HEK293 (cell line): ENCODE measurements around the gene GPR17.

Source experiments
- CTCF ChIA-PET: fragments of 350-600 bp; formaldehyde crosslinking; extraction: SDS; loops from one replicate; lab custom pipeline; 2021; ENCODE audit warnings: antibody characterized with exemption; lab: Yijun Ruan, JAX
- POLR2A ChIA-PET: fragments of 300-600 bp; formaldehyde crosslinking; extraction: SDS; loops from one replicate; lab custom pipeline; 2020; ENCODE audit warnings: antibody characterized with exemption, inconsistent platforms; lab: Yijun Ruan, JAX
- H3K27ac ChIP-seq: fragments of 200-500 bp; sonication (Bioruptor generic); 2 replicates; pipeline ENCODE4 v1.5.1; 2014; ENCODE audit warnings: low read depth, low read length, control low read depth, inconsistent platforms; ENCODE audit errors: extremely low read depth
- H3K36me3 ChIP-seq, 2 experiments: fragments of 200-500 bp in 1 of 2; sonication (Bioruptor generic) in 1 of 2; 1 replicate in 1 of 2; 2 replicates in 1 of 2; pipeline ENCODE4 v1.5.1; 2014 to 2017; ENCODE audit warnings: inconsistent platforms in 2 of 2, low read length in 2 of 2; ENCODE audit not compliant: control insufficient read depth in 2 of 2, insufficient read depth in 1 of 2
- H3K4me1 ChIP-seq: fragments of 200-500 bp; sonication (Bioruptor generic); 2 replicates; pipeline ENCODE4 v1.5.1; 2014; ENCODE audit warnings: mild to moderate bottlenecking, low read length, inconsistent platforms; ENCODE audit not compliant: control insufficient read depth, insufficient read depth
- H3K4me3 ChIP-seq: 2 replicates; pipeline ENCODE4 v1.5.1; 2011; ENCODE audit warnings: low read depth, mild to moderate bottlenecking, control low read depth, low read length, moderate library complexity
- H3K9me3 ChIP-seq: fragments of 200-500 bp; sonication (Bioruptor generic); 2 replicates; pipeline ENCODE4 v1.5.1; 2014; ENCODE audit warnings: low read depth, low read length, inconsistent platforms; ENCODE audit not compliant: control insufficient read depth, insufficient read depth
- KLF16 ChIP-seq: fragments of 450-650 bp; formaldehyde crosslinking; IDR thresholded peaks from 2 replicates; pipeline ENCODE4 v1.5.1; 2017; ENCODE audit warnings: missing biosample characterization, missing genetic modification characterization
- OVOL3 ChIP-seq: fragments of 450-650 bp; formaldehyde crosslinking; IDR thresholded peaks from 2 replicates; pipeline ENCODE4 v1.5.1; 2016; ENCODE audit warnings: missing biosample characterization, missing genetic modification characterization
- SETDB1 ChIP-seq: IDR thresholded peaks from one replicate; pipeline ENCODE4 v1.6.1; 2017; ENCODE audit warnings: mild to moderate bottlenecking, low read length, moderate library complexity, mixed read lengths; ENCODE audit not compliant: insufficient read length
- SP2 ChIP-seq: fragments of 450-650 bp; formaldehyde crosslinking; IDR thresholded peaks from 2 replicates; pipeline ENCODE4 v1.5.1; 2016; ENCODE audit warnings: missing biosample characterization, missing genetic modification characterization
- TRIM28 ChIP-seq: IDR thresholded peaks from 2 replicates; pipeline ENCODE4 v1.6.1; 2011; ENCODE audit warnings: low read length, control low read depth, borderline replicate concordance
- YY2 ChIP-seq: fragments of 450-650 bp; formaldehyde crosslinking; IDR thresholded peaks from 2 replicates; pipeline ENCODE4 v1.5.1; 2016; ENCODE audit warnings: missing biosample characterization, missing genetic modification characterization
- ZFHX2 ChIP-seq: fragments of 450-650 bp; formaldehyde crosslinking; conservative IDR thresholded peaks from 2 replicates; pipeline ENCODE4 v1.5.1; 2016; ENCODE audit warnings: missing biosample characterization, missing genetic modification characterization
- ZNF140 ChIP-seq: fragments of 450-650 bp; formaldehyde crosslinking; IDR thresholded peaks from 2 replicates; pipeline ENCODE4 v1.5.1; 2016; ENCODE audit warnings: missing biosample characterization, missing genetic modification characterization
- ZNF146 ChIP-seq: fragments of 450-650 bp; formaldehyde crosslinking; IDR thresholded peaks from 2 replicates; pipeline ENCODE4 v1.5.1; 2016; ENCODE audit warnings: missing biosample characterization, missing genetic modification characterization
- ZNF2 ChIP-seq: fragments of 450-650 bp; formaldehyde crosslinking; IDR thresholded peaks from 2 replicates; pipeline ENCODE4 v1.5.1; 2016; ENCODE audit warnings: missing biosample characterization, missing genetic modification characterization
- ZNF214 ChIP-seq: fragments of 450-650 bp; formaldehyde crosslinking; IDR thresholded peaks from 2 replicates; pipeline ENCODE4 v1.5.1; 2017; ENCODE audit warnings: missing biosample characterization, mild to moderate bottlenecking, missing genetic modification characterization, borderline replicate concordance
- ZNF221 ChIP-seq: fragments of 450-650 bp; formaldehyde crosslinking; IDR thresholded peaks from 2 replicates; pipeline ENCODE4 v1.5.1; 2017; ENCODE audit warnings: missing biosample characterization, missing genetic modification characterization, borderline replicate concordance
- ZNF239 ChIP-seq: fragments of 450-650 bp; formaldehyde crosslinking; IDR thresholded peaks from 2 replicates; pipeline ENCODE4 v1.5.1; 2016; ENCODE audit warnings: missing biosample characterization, missing genetic modification characterization
- ZNF274 ChIP-seq, 2 experiments: fragments of 200-500 bp in 1 of 2; fragments of 450-650 bp in 1 of 2; sonication (Bioruptor generic) in 1 of 2; formaldehyde crosslinking in 1 of 2; IDR thresholded peaks; 2 replicates each; pipeline versions ENCODE4 v1.5.1 to v1.6.1; 2014 to 2016; ENCODE audit warnings: borderline replicate concordance in 1 of 2, inconsistent platforms in 1 of 2, low read length in 1 of 2, missing biosample characterization in 1 of 2, missing genetic modification characterization in 1 of 2
- ZNF292 ChIP-seq: fragments of 450-650 bp; formaldehyde crosslinking; IDR thresholded peaks from 2 replicates; pipeline ENCODE4 v1.5.1; 2016; ENCODE audit warnings: low read depth, missing biosample characterization, missing genetic modification characterization, borderline replicate concordance
- ZNF311 ChIP-seq: fragments of 450-650 bp; formaldehyde crosslinking; IDR thresholded peaks from 2 replicates; pipeline ENCODE4 v1.5.1; 2017; ENCODE audit warnings: missing biosample characterization, missing genetic modification characterization, borderline replicate concordance
- ZNF350 ChIP-seq: fragments of 450-650 bp; formaldehyde crosslinking; IDR thresholded peaks from 2 replicates; pipeline ENCODE4 v1.5.0; 2017; ENCODE audit warnings: missing biosample characterization, mild to moderate bottlenecking, missing genetic modification characterization
- ZNF391 ChIP-seq: fragments of 450-650 bp; formaldehyde crosslinking; IDR thresholded peaks from 2 replicates; pipeline ENCODE4 v1.5.1; 2016; ENCODE audit warnings: low read depth, missing biosample characterization, missing genetic modification characterization, borderline replicate concordance
- ZNF423 ChIP-seq: fragments of 450-650 bp; formaldehyde crosslinking; IDR thresholded peaks from 2 replicates; pipeline ENCODE4 v1.5.1; 2016; ENCODE audit warnings: missing biosample characterization, missing genetic modification characterization
- ZNF433 ChIP-seq: fragments of 450-650 bp; formaldehyde crosslinking; IDR thresholded peaks from 2 replicates; pipeline ENCODE4 v1.5.1; 2016; ENCODE audit warnings: missing biosample characterization, missing genetic modification characterization, low read depth
- ZNF521 ChIP-seq: fragments of 450-650 bp; formaldehyde crosslinking; IDR thresholded peaks from 2 replicates; pipeline ENCODE4 v1.5.1; 2017; ENCODE audit warnings: missing biosample characterization, mild to moderate bottlenecking, missing genetic modification characterization
- ZNF530 ChIP-seq: fragments of 450-650 bp; formaldehyde crosslinking; IDR thresholded peaks from 2 replicates; pipeline ENCODE4 v1.5.1; 2016; ENCODE audit warnings: low read depth, missing biosample characterization, missing genetic modification characterization
- ZNF626 ChIP-seq: fragments of 450-650 bp; sonication (Bioruptor Pico); formaldehyde crosslinking; IDR thresholded peaks from 2 replicates; pipeline ENCODE4 v1.5.1; 2018; ENCODE audit warnings: missing biosample characterization, missing genetic modification characterization, inconsistent platforms
- ZNF707 ChIP-seq: fragments of 450-650 bp; formaldehyde crosslinking; IDR thresholded peaks from 2 replicates; pipeline ENCODE4 v1.5.1; 2016; ENCODE audit warnings: missing biosample characterization, missing genetic modification characterization
- ZNF830 ChIP-seq: fragments of 450-650 bp; IDR thresholded peaks from 2 replicates; pipeline ENCODE4 v1.5.0; 2018; ENCODE audit warnings: missing biosample characterization, missing genetic modification characterization, low read depth, mild to moderate bottlenecking, moderate library complexity
- ZSCAN30 ChIP-seq: fragments of 450-650 bp; IDR thresholded peaks from 2 replicates; pipeline ENCODE4 v1.5.1; 2018; ENCODE audit warnings: missing biosample characterization, mild to moderate bottlenecking, missing genetic modification characterization, moderate library complexity
- TF ChIP-seq, protein P1 (sequence below): fragments of 450-650 bp; formaldehyde crosslinking; IDR thresholded peaks from 2 replicates; pipeline ENCODE4 v1.5.1; 2016; ENCODE audit warnings: missing biosample characterization, missing genetic modification characterization

The GPR17 gene

DNA sequence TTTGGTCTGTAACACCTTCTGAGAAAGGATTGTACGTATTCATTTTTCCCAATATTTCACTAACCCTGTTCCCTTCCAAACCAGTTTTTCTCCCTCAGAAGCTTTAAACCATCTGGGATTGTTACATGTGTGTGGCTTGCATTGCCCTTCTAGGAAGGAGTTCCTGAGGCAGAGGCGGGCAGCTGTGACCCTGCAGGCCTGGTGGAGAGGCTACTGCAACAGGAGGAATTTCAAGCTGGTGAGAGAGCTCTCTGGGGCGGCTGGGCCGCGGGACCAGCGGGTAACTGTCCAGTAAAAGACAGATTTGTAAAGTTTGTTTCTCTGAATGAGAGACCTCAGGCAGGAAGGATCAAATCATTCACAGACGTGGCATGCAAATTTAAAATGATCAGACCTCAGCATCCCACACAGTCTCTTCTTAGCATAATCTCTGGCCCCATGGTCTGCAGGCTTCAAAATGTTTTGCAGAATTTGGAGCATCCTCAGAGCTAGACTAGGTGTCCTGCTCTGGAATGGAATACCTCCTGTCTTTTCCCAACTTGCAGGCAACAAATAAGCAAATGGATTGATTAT is 40.2 kb upstream of the GPR17 start (continued):
- TF ChIP-seq, protein P1, sequence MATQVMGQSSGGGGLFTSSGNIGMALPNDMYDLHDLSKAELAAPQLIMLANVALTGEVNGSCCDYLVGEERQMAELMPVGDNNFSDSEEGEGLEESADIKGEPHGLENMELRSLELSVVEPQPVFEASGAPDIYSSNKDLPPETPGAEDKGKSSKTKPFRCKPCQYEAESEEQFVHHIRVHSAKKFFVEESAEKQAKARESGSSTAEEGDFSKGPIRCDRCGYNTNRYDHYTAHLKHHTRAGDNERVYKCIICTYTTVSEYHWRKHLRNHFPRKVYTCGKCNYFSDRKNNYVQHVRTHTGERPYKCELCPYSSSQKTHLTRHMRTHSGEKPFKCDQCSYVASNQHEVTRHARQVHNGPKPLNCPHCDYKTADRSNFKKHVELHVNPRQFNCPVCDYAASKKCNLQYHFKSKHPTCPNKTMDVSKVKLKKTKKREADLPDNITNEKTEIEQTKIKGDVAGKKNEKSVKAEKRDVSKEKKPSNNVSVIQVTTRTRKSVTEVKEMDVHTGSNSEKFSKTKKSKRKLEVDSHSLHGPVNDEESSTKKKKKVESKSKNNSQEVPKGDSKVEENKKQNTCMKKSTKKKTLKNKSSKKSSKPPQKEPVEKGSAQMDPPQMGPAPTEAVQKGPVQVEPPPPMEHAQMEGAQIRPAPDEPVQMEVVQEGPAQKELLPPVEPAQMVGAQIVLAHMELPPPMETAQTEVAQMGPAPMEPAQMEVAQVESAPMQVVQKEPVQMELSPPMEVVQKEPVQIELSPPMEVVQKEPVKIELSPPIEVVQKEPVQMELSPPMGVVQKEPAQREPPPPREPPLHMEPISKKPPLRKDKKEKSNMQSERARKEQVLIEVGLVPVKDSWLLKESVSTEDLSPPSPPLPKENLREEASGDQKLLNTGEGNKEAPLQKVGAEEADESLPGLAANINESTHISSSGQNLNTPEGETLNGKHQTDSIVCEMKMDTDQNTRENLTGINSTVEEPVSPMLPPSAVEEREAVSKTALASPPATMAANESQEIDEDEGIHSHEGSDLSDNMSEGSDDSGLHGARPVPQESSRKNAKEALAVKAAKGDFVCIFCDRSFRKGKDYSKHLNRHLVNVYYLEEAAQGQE, result no peak
- TF ChIP-seq OVOL3 (tag by site-specific recombination), result no peak
- TF ChIP-seq ZNF221 (tag by site-specific recombination), result no peak
- TF ChIP-seq ZNF433 (tag by site-specific recombination), result no peak
- no peak for TF ChIP-seq ZNF530 (tag by site-specific recombination)
- no peak for TF ChIP-seq ZNF146 (tag by site-specific recombination)
- no peak for TF ChIP-seq ZNF311
- TF ChIP-seq ZNF140, result no peak
- no peak for TF ChIP-seq ZNF830 (tag by site-specific recombination)
- TF ChIP-seq ZNF350 (tag by site-specific recombination), result no peak
- no peak for TF ChIP-seq TRIM28
- no peak for TF ChIP-seq KLF16 (tag by site-specific recombination)
- no peak for TF ChIP-seq ZNF521 (tag by site-specific recombination)

DNA sequence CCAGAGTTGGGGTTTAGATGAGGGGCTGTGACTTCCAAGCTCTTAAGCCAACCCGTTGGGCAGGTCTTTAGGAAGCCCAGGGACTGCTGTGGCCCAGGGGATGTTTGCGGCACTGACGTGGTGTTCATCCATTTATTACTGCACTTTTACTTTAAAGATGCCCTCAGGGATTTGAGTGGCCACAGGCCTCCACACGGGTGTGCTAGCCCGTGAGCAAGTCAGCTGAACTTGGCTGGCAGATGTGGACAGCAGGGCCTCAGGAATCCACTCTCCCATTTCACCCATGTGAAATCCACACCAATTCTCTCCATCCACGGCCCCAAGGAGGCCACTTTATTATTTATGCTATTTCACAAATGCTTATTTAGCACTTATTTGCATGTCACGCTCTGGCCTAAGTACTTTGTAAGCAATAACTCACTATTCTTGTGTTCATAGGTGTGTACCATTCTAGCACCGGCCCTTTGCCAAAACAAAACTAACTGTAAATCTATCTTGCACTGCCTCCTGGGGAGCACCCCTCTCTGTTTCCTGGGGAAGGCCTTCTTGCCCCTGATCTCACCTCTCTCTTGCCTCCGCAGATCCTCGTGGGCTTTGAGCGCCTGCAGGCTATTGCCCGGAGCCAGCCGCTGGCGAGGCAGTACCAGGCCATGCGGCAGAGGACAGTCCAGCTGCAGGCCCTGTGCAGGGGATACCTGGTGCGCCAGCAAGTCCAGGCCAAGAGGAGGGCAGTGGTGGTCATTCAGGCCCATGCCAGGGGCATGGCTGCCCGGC is 39.1 kb upstream of the GPR17 start:
- ChIA-PET POLR2A (no interaction called here), CTCF (interaction anchor here (1.3 kb wide), 1 partner anchor 16 kb away, joined by 7 read pairs; no protein-coding TSS in a partner anchor)
- no peak overlapping the region for H3K27ac ChIP-seq
- no peaks in the 10 kb centered on the region for H3K9me3 ChIP-seq
- no peak for TF ChIP-seq ZNF292
- TF ChIP-seq ZNF707, result no peak
- TF ChIP-seq ZNF350 (tag by site-specific recombination), result no peak
- no peak for TF ChIP-seq ZSCAN30
- TF ChIP-seq ZNF626, result no peak
- no peak for TF ChIP-seq ZNF274 (IDR thresholded peaks at IDR 0.05; ENCODE audit: low read length)
- no peak for TF ChIP-seq ZNF274 (tag by site-specific recombination; IDR thresholded peaks at IDR 0.05; ENCODE audit: borderline replicate concordance)
- TF ChIP-seq, protein P1, result no peak
- no peak for TF ChIP-seq YY2
- TF ChIP-seq ZNF221 (tag by site-specific recombination), result no peak
- TF ChIP-seq ZNF2, result no peak
- no peak for TF ChIP-seq ZNF391 (tag by site-specific recombination)
- no peak for TF ChIP-seq ZFHX2 (tag by site-specific recombination)
- no peak for TF ChIP-seq ZNF214 (tag by site-specific recombination)
- no peak for TF ChIP-seq ZNF423 (tag by site-specific recombination)
- no peak for TF ChIP-seq SETDB1
- TF ChIP-seq SP2, result no peak
- TF ChIP-seq ZNF239, result no peak
- no peaks in the 10 kb centered on the region for H3K36me3 ChIP-seq
- H3K4me1 ChIP-seq, result no peaks in the 10 kb centered on the region
- no peak overlapping the region for H3K4me3 ChIP-seq
